Stimulated activated CD8-positive, alpha-beta memory T cell treated with anti-CD3 and anti-CD28 coated beads, Interleukin-15, amount 100 ng/mL, for 4 hours (primary cell): ENCODE results near the gene SLC16A8.
"Not testable (repeated sequence)": the region's sequence is repeated elsewhere in the genome, so short reads cannot be mapped to it uniquely, and the experiment has no call there.

Experiments
- DNase-seq, 2 donors: peaks; one replicate each; pipeline ENCODE4 v3.0.0-alpha.2; 2020; ENCODE audit warnings: low read depth in 2 of 2

Gene SLC16A8

GRCh38 chr22:38083931-38084631, at the start of gene SLC16A8:
SLC16A8 (minus strand) TSS chr22:38084184; CDS start chr22:38082873, 1,311 bp downstream.
- DNase-seq: no peak

- no peak for DNase-seq
Measured at GRCh38 chr22:38133331-38133730, 49.3 kb upstream of the SLC16A8 start.

- DNase-seq: no peak
Measured at GRCh38 chr22:38132794-38133193, 48.8 kb upstream of the SLC16A8 start.

- DNase-seq: no peak
Measured at GRCh38 chr22:38132136-38132535, 48.2 kb upstream of the SLC16A8 start.

- no peak for DNase-seq
Measured at GRCh38 chr22:38131399-38131798, 47.4 kb upstream of the SLC16A8 start.

GRCh38 chr22:38129856-38130255, 45.9 kb upstream of the SLC16A8 start:
- no peak for DNase-seq

- DNase-seq: no peak
Measured at GRCh38 chr22:38129021-38129420, 45.0 kb upstream of the SLC16A8 start.

- DNase-seq: no peak
Measured at GRCh38 chr22:38127869-38128268, 43.9 kb upstream of the SLC16A8 start.

- DNase-seq: no peak
Measured at GRCh38 chr22:38126928-38127668, 43.1 kb upstream of the SLC16A8 start.

GRCh38 chr22:38125751-38126201, 41.8 kb upstream of the SLC16A8 start:
- DNase-seq: no peak

GRCh38 chr22:38125038-38125610, 41.1 kb upstream of the SLC16A8 start:
- DNase-seq: no peak

- DNase-seq: no peak
Measured at GRCh38 chr22:38124236-38124974, 40.4 kb upstream of the SLC16A8 start.

GRCh38 chr22:38122616-38123015, 38.6 kb upstream of the SLC16A8 start:
- no peak for DNase-seq

GRCh38 chr22:38120359-38121110, 36.6 kb upstream of the SLC16A8 start:
- no peak for DNase-seq

GRCh38 chr22:38118747-38119146, 34.8 kb upstream of the SLC16A8 start:
- not testable (repeated sequence) for DNase-seq

- DNase-seq: no peak
Measured at GRCh38 chr22:38118182-38118581, 34.2 kb upstream of the SLC16A8 start.

- not testable (repeated sequence) for DNase-seq
Measured at GRCh38 chr22:38117556-38117955, 33.6 kb upstream of the SLC16A8 start.

- no peak for DNase-seq
Measured at GRCh38 chr22:38115423-38116205, 31.6 kb upstream of the SLC16A8 start.

GRCh38 chr22:38114484-38115398, 30.8 kb upstream of the SLC16A8 start:
- peak; percentile 29 to 35 for DNase-seq
